Right lobe of liver (tissue), 4 donors: ENCODE data around the gene LHX4.

Source experiments
- POLR2A ChIP-seq: fragments of 450-650 bp; IDR thresholded peaks from one replicate; pipeline ENCODE4 v1.6.1; 2017; ENCODE audit warnings: antibody characterized with exemption, mild to moderate bottlenecking
- TF ChIP-seq, protein P1 (sequence below), 4 donors: fragments of 200-600 bp in 3 of 4; fragments of 450-650 bp in 1 of 4; IDR thresholded peaks; one replicate each; pipeline versions ENCODE4 v1.5.1 to v1.8.0; 2016 to 2022; ENCODE audit warnings: antibody characterized with exemption in 4 of 4, mild to moderate bottlenecking in 2 of 4
- donor health status: DM: no; HTN: no; CAD: no.
- donor health status: DM: no; HTN: no; CAD: no.
- donor health status: DM: no; HTN: yes; CAD: no.

- TF ChIP-seq, protein P1, sequence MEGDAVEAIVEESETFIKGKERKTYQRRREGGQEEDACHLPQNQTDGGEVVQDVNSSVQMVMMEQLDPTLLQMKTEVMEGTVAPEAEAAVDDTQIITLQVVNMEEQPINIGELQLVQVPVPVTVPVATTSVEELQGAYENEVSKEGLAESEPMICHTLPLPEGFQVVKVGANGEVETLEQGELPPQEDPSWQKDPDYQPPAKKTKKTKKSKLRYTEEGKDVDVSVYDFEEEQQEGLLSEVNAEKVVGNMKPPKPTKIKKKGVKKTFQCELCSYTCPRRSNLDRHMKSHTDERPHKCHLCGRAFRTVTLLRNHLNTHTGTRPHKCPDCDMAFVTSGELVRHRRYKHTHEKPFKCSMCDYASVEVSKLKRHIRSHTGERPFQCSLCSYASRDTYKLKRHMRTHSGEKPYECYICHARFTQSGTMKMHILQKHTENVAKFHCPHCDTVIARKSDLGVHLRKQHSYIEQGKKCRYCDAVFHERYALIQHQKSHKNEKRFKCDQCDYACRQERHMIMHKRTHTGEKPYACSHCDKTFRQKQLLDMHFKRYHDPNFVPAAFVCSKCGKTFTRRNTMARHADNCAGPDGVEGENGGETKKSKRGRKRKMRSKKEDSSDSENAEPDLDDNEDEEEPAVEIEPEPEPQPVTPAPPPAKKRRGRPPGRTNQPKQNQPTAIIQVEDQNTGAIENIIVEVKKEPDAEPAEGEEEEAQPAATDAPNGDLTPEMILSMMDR (IDR thresholded peaks at IDR 0.05): no peak
- no peak for TF ChIP-seq POLR2A
These were observed 18.1 kb downstream of the LHX4 start for GRCh38 chr1:180248176-180248575.
